ENCODE results near the gene FBXW12.
A peak's percentile ranks its signal among the peaks of the same experiment; 100 is the strongest.
"Not testable (repeated sequence)": the region's sequence is repeated elsewhere in the genome, so short reads cannot be mapped to it uniquely, and the experiment has no call there.

Gene FBXW12

GRCh38 chr3:48399387-48400172 lies 27.6 kb downstream of the FBXW12 start:
- Mint-ChIP-seq H3K27ac (no peak overlapping the region), H3K9me3 (no peaks in the 10 kb centered on the region), H3K4me1 (no peaks in the 10 kb centered on the region), H3K27me3 (peaks cover 6 to 9% of the 10 kb centered on the region in 2 donors), H3K36me3 (no peaks in the 10 kb centered on the region), H3K4me3 (no peak overlapping the region)
- no peak for DNase-seq
- no peak for ATAC-seq (replicated peaks)

GRCh38 chr3:48400824-48401433 lies 28.9 kb downstream of the FBXW12 start:
- ATAC-seq (replicated peaks) (peak; percentile 87 to 89), DNase-seq (peak; percentile 27)
- H3K27me3 Mint-ChIP-seq: peaks cover 6% of the 10 kb centered on the region in 2 donors
- H3K27ac Mint-ChIP-seq: no peak overlapping the region
- H3K4me3 Mint-ChIP-seq: no peak overlapping the region
- no peaks in the 10 kb centered on the region for H3K36me3 Mint-ChIP-seq
- no peaks in the 10 kb centered on the region for H3K4me1 Mint-ChIP-seq
- H3K9me3 Mint-ChIP-seq: no peaks in the 10 kb centered on the region

- not testable (repeated sequence) for H3K4me1 Mint-ChIP-seq; ATAC-seq (replicated peaks); H3K27me3 Mint-ChIP-seq; H3K27ac Mint-ChIP-seq; H3K9me3 Mint-ChIP-seq; H3K4me3 Mint-ChIP-seq; H3K36me3 Mint-ChIP-seq; DNase-seq
These were observed 29.4 kb downstream of the FBXW12 start for GRCh38 chr3:48401434-48401901.

GRCh38 chr3:48402281-48402732 lies 30.3 kb downstream of the FBXW12 start:
- Mint-ChIP-seq H3K36me3 (no peaks in the 10 kb centered on the region), H3K4me1 (no peaks in the 10 kb centered on the region), H3K27me3 (peaks cover 5 to 6% of the 10 kb centered on the region in 2 donors), H3K27ac (no peak overlapping the region), H3K4me3 (no peak overlapping the region), H3K9me3 (no peaks in the 10 kb centered on the region)
- ATAC-seq (replicated peaks): no peak
- no peak for DNase-seq

- H3K4me1 Mint-ChIP-seq: no peaks in the 10 kb centered on the region
- no peaks in the 10 kb centered on the region for H3K36me3 Mint-ChIP-seq
- no peaks in the 10 kb centered on the region for H3K9me3 Mint-ChIP-seq
- DNase-seq (no peak), ATAC-seq (replicated peaks) (no peak)
- H3K4me3 Mint-ChIP-seq: no peak overlapping the region
- H3K27me3 Mint-ChIP-seq: peaks cover 5 to 6% of the 10 kb centered on the region in 2 donors
- H3K27ac Mint-ChIP-seq: no peak overlapping the region
These were observed 30.9 kb downstream of the FBXW12 start for GRCh38 chr3:48402907-48403306.

- H3K36me3 Mint-ChIP-seq: no peaks in the 10 kb centered on the region
These were observed 31.8 kb downstream of the FBXW12 start for GRCh38 chr3:48403533-48404439.

GRCh38 chr3:48404440-48405342 lies 32.7 kb downstream of the FBXW12 start:
- Mint-ChIP-seq H3K36me3 (no peaks in the 10 kb centered on the region), H3K9me3 (no peaks in the 10 kb centered on the region), H3K27me3 (peaks cover 5 to 6% of the 10 kb centered on the region in 2 donors), H3K4me3 (no peak overlapping the region), H3K4me1 (no peaks in the 10 kb centered on the region), H3K27ac (no peak overlapping the region)
- DNase-seq (no peak), ATAC-seq (replicated peaks) (no peak)

More at GRCh38 chr3:48403533-48404439, 31.8 kb downstream of the FBXW12 start:
- DNase-seq: no peak
- no peaks in the 10 kb centered on the region for H3K4me1 Mint-ChIP-seq
- H3K27me3 Mint-ChIP-seq: peaks cover 5 to 6% of the 10 kb centered on the region in 2 donors
- no peak overlapping the region for H3K4me3 Mint-ChIP-seq
- no peak for ATAC-seq (replicated peaks)
- H3K9me3 Mint-ChIP-seq: no peaks in the 10 kb centered on the region
- no peak overlapping the region for H3K27ac Mint-ChIP-seq

GRCh38 chr3:48405343-48405881 lies 33.4 kb downstream of the FBXW12 start:
- peaks cover 5 to 6% of the 10 kb centered on the region in 2 donors for H3K27me3 Mint-ChIP-seq
- H3K9me3 Mint-ChIP-seq: no peaks in the 10 kb centered on the region
- DNase-seq: no peak
- no peaks in the 10 kb centered on the region for H3K4me1 Mint-ChIP-seq
- H3K36me3 Mint-ChIP-seq: no peaks in the 10 kb centered on the region
- ATAC-seq (replicated peaks): no peak
- H3K27ac Mint-ChIP-seq: no peak overlapping the region
- no peak overlapping the region for H3K4me3 Mint-ChIP-seq

GRCh38 chr3:48405971-48406370 lies 34.0 kb downstream of the FBXW12 start:
- Mint-ChIP-seq H3K27me3 (peaks cover under 1% of the 10 kb centered on the region in 2 donors), H3K9me3 (no peaks in the 10 kb centered on the region), H3K27ac (no peak overlapping the region), H3K36me3 (no peaks in the 10 kb centered on the region), H3K4me3 (no peak overlapping the region), H3K4me1 (no peaks in the 10 kb centered on the region)
- DNase-seq (no peak), ATAC-seq (replicated peaks) (no peak)

- H3K4me3 Mint-ChIP-seq: no peak overlapping the region
- no peaks in the 10 kb centered on the region for H3K4me1 Mint-ChIP-seq
- no peak for DNase-seq
- H3K9me3 Mint-ChIP-seq: no peaks in the 10 kb centered on the region
- H3K27me3 Mint-ChIP-seq: no peaks in the 10 kb centered on the region
- no peak for ATAC-seq (replicated peaks)
- no peaks in the 10 kb centered on the region for H3K36me3 Mint-ChIP-seq
- H3K27ac Mint-ChIP-seq: peak overlapping the region; percentile 44
These were observed 34.7 kb downstream of the FBXW12 start for GRCh38 chr3:48406443-48407431.

GRCh38 chr3:48407542-48408099 lies 35.6 kb downstream of the FBXW12 start:
- H3K27me3 Mint-ChIP-seq: no peaks in the 10 kb centered on the region
- no peaks in the 10 kb centered on the region for H3K4me1 Mint-ChIP-seq
- no peaks in the 10 kb centered on the region for H3K36me3 Mint-ChIP-seq
- H3K9me3 Mint-ChIP-seq: no peaks in the 10 kb centered on the region
- H3K4me3 Mint-ChIP-seq: no peak overlapping the region
- no peak for DNase-seq
- no peak for ATAC-seq (replicated peaks)
- H3K27ac Mint-ChIP-seq: no peak overlapping the region

- no peak for DNase-seq
- no peak overlapping the region for H3K4me3 Mint-ChIP-seq
- no peaks in the 10 kb centered on the region for H3K27me3 Mint-ChIP-seq
- H3K9me3 Mint-ChIP-seq: no peaks in the 10 kb centered on the region
- no peaks in the 10 kb centered on the region for H3K4me1 Mint-ChIP-seq
- no peak overlapping the region for H3K27ac Mint-ChIP-seq
- no peaks in the 10 kb centered on the region for H3K36me3 Mint-ChIP-seq
- no peak for ATAC-seq (replicated peaks)
These were observed 36.8 kb downstream of the FBXW12 start for GRCh38 chr3:48408823-48409281.
